IPS-18a (cell line): ENCODE results near the gene GGA3.
"Not testable (repeated sequence)": the region's sequence is repeated elsewhere in the genome, so short reads cannot be mapped to it uniquely, and the experiment has no call there.

Source experiments
- H3K27ac ChIP-seq: one replicate; pipeline ENCODE4 v1.5.1; 2013; ENCODE audit warnings: low read length
- H3K27me3 ChIP-seq: one replicate; pipeline ENCODE4 v1.6.1; 2013; ENCODE audit warnings: mild to moderate bottlenecking, low read length; ENCODE audit not compliant: control insufficient read depth, insufficient read depth
- H3K36me3 ChIP-seq: one replicate; pipeline ENCODE4 v1.6.1; 2013; ENCODE audit warnings: low read depth, low read length; ENCODE audit not compliant: control insufficient read depth
- H3K4me1 ChIP-seq: one replicate; pipeline ENCODE4 v1.6.1; 2013; ENCODE audit warnings: low read depth, low read length; ENCODE audit not compliant: control insufficient read depth
- H3K4me3 ChIP-seq: one replicate; pipeline ENCODE4 v1.5.1; 2013; ENCODE audit warnings: low read length
- H3K9ac ChIP-seq: one replicate; pipeline ENCODE4 v1.6.1; 2013; ENCODE audit warnings: mild to moderate bottlenecking, low read length, moderate library complexity
- H3K9me3 ChIP-seq: one replicate; pipeline ENCODE4 v1.6.1; 2013; ENCODE audit warnings: low read depth, low read length; ENCODE audit not compliant: control insufficient read depth

GGA3 gene

GRCh38 chr17:75289115-75289831 lies 27.9 kb upstream of the GGA3 start, which contains the start of gene SLC25A19:
TSS of gene SLC25A19 (minus strand) at chr17:75289433. CDS start at chr17:75286764, 2,669 bp downstream.
- H3K4me1 ChIP-seq: peaks cover 4% of the 10 kb centered on the region
- peak within 1 kb of the TSS; percentile 59 for H3K9ac ChIP-seq

GRCh38 chr17:75288770-75289114 lies 27.3 kb upstream of the GGA3 start:
- peaks cover 3% of the 10 kb centered on the region for H3K27me3 ChIP-seq
- no peak overlapping the region for H3K27ac ChIP-seq
- peaks cover 4% of the 10 kb centered on the region for H3K4me1 ChIP-seq
- H3K4me3 ChIP-seq: peak overlapping the region; percentile 82
- no peaks in the 10 kb centered on the region for H3K9me3 ChIP-seq
- H3K36me3 ChIP-seq: peaks cover 9% of the 10 kb centered on the region
- peak overlapping the region; percentile 59 for H3K9ac ChIP-seq

More at GRCh38 chr17:75289115-75289831, 27.9 kb upstream of the GGA3 start, which contains the start of gene SLC25A19:
- Histone ChIP-seq H3K27me3 (peaks cover 3% of the 10 kb centered on the region), H3K9me3 (no peaks in the 10 kb centered on the region), H3K36me3 (peaks cover 9% of the 10 kb centered on the region), H3K27ac (no peak within 1 kb of the TSS), H3K4me3 (peak within 1 kb of the TSS; percentile 82)

DNA sequence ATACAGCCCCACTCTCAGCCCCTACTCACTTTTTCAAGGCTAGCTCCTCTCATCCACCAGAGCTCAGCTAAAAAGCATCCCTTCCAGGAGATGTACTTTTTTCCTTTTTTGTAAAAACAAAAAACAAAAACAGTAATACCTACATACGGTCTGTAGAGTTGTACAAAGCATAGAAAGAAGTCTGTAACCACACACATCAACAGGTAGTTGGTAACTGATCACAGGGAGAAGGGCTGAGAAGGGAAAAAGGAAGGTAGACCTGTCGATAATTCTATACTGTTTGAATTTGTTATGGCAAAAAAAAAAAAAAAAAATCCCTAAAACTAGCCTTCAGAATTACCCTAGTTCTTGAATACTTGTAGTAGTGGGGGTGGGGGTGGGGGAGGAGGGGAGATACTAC lies 27.0 kb upstream of the GGA3 start:
- H3K4me1 ChIP-seq: peaks cover 4% of the 10 kb centered on the region
- peak overlapping the region; percentile 59 for H3K9ac ChIP-seq
- H3K36me3 ChIP-seq: peaks cover 9% of the 10 kb centered on the region
- no peaks in the 10 kb centered on the region for H3K9me3 ChIP-seq
- peak overlapping the region; percentile 82 for H3K4me3 ChIP-seq
- no peak overlapping the region for H3K27ac ChIP-seq
- peaks cover 3% of the 10 kb centered on the region for H3K27me3 ChIP-seq

- Histone ChIP-seq H3K36me3 (peaks cover 9% of the 10 kb centered on the region), H3K27ac (no peak overlapping the region), H3K9ac (no peak overlapping the region), H3K9me3 (no peaks in the 10 kb centered on the region), H3K4me3 (no peak overlapping the region), H3K4me1 (peaks cover 4% of the 10 kb centered on the region), H3K27me3 (peaks cover 3% of the 10 kb centered on the region)
Measured at GRCh38 chr17:75287221-75287620, 25.8 kb upstream of the GGA3 start.

- Histone ChIP-seq H3K9ac (no peak overlapping the region), H3K36me3 (peaks cover 13% of the 10 kb centered on the region)
Measured at GRCh38 chr17:75285123-75285522, 23.7 kb upstream of the GGA3 start.

GRCh38 chr17:75280189-75280588 lies 18.8 kb upstream of the GGA3 start:
- not testable (repeated sequence) for H3K27me3 ChIP-seq, H3K4me3 ChIP-seq, H3K9me3 ChIP-seq, H3K36me3 ChIP-seq, H3K27ac ChIP-seq, H3K9ac ChIP-seq, H3K4me1 ChIP-seq

More at GRCh38 chr17:75285123-75285522, 23.7 kb upstream of the GGA3 start:
- H3K4me1 ChIP-seq: peaks cover 4% of the 10 kb centered on the region
- peaks cover 3% of the 10 kb centered on the region for H3K27me3 ChIP-seq
- no peaks in the 10 kb centered on the region for H3K9me3 ChIP-seq
- H3K4me3 ChIP-seq: no peak overlapping the region
- H3K27ac ChIP-seq: no peak overlapping the region

DNA sequence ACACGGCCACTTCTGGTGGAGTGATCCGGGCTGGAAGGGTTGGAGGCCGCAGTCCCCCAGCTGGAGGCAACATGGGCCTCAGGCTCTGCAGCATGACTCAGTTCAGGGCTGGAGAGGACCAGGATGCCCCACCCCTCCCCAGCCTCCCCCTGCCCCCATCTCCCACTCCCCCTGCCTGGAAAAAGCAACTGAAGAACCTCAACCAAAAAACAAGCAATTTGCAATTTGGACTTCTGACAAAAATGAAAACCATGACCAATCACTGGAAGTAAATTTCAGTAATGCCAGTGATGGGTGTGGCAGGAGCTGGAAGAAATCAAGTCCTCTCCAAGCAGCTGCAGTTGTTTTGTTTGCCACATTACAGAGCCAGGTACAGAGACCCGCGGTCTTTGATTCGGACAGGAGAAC lies 16.3 kb upstream of the GGA3 start:
- Histone ChIP-seq H3K27me3 (no peaks in the 10 kb centered on the region), H3K9me3 (no peaks in the 10 kb centered on the region), H3K27ac (no peak overlapping the region), H3K4me1 (no peaks in the 10 kb centered on the region), H3K4me3 (no peak overlapping the region), H3K36me3 (peaks cover 12% of the 10 kb centered on the region), H3K9ac (no peak overlapping the region)

DNA sequence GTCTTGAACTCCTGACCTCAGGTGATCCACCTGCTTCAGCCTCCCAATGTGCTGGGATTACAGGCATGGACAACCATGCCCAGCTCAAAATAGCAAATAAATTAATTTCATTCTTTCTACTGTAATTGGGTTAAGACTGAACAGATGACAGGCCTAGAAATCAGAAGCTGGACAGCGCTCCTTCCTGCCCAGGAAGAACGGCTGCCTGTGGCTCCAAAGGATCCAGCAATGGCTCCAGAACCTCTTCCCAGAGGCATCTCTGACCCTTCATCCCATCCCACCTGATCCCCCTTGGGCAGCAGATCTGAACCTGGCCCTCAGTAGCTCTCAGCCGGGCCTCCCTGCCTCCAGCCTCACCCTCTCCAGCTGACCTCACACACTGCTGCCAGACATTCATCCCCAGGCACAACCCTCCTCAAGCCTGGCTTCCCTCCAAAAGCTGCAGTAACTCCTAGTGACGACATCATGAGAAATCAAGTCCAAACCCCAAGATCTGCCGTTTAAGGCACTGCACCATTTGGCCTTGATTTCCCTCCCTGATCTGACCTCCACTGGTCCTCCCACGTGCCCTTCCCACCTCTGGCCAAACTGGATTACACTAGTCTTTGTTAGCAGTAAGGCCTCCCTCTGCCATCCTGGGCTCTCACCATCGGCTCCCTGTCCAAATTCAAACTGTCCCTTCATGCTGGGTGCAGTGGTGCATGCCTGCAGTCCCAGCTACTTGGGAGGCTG lies 12.7 kb upstream of the GGA3 start:
- peaks cover 3% of the 10 kb centered on the region for H3K4me1 ChIP-seq
- no peaks in the 10 kb centered on the region for H3K9me3 ChIP-seq
- H3K4me3 ChIP-seq: no peak overlapping the region
- peaks cover 10% of the 10 kb centered on the region for H3K36me3 ChIP-seq
- no peak overlapping the region for H3K9ac ChIP-seq
- peaks cover 11% of the 10 kb centered on the region for H3K27me3 ChIP-seq
- no peak overlapping the region for H3K27ac ChIP-seq

- Histone ChIP-seq H3K9ac (no peak overlapping the region), H3K4me3 (no peak overlapping the region), H3K36me3 (peaks cover 10% of the 10 kb centered on the region), H3K4me1 (peaks cover 6% of the 10 kb centered on the region), H3K27ac (no peak overlapping the region), H3K9me3 (no peaks in the 10 kb centered on the region), H3K27me3 (peaks cover 11% of the 10 kb centered on the region)
Measured at GRCh38 chr17:75272848-75273184, 11.4 kb upstream of the GGA3 start.

DNA sequence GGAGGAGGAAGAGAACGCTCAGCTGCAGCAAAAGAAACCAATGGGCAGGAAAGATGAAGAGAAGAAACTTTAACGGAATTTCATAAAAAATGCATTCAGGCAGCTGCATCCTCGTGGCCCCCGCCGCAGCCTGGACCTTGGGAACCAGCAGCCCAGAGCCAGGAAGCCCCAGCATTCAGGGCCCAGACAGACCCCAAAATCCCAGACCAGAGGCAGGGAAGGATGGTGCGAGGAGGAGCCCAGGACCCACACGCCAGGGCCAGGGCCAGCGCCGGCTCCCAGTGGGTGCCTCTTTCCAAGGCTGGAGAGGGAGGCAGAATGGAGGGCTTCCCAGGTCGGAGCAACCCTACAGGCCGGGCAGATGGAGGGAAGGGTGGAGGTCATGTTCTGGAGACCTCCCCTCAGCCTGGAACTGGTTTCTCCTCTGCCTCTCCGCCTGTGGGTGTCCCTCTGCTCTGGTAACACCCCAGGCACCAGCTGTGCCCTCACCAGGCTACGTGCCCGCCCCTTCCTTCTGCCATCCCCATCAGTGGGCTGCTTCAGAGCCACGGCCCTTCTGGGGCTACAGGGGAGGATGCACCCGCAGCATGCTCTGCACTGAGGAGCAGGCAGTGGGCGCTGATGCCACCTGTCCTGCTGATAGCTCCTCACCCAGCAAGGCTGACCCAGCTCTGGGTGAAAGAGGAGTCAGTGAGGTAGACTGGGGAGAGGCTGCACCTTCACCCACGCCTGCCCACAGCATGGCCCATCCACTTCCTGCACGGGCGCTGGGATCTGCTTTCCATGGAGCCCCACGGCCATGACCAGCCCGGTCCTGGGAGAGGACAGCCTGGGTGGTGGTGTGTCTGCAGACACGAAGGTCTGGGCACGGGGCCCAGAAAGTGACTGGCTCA lies 10.8 kb upstream of the GGA3 start:
- Histone ChIP-seq H3K4me1 (peaks cover 7% of the 10 kb centered on the region), H3K27me3 (peaks cover 11% of the 10 kb centered on the region), H3K27ac (no peak overlapping the region), H3K36me3 (peaks cover 10% of the 10 kb centered on the region), H3K4me3 (peak overlapping the region; percentile 75), H3K9me3 (no peaks in the 10 kb centered on the region), H3K9ac (peak overlapping the region; percentile 59)

DNA sequence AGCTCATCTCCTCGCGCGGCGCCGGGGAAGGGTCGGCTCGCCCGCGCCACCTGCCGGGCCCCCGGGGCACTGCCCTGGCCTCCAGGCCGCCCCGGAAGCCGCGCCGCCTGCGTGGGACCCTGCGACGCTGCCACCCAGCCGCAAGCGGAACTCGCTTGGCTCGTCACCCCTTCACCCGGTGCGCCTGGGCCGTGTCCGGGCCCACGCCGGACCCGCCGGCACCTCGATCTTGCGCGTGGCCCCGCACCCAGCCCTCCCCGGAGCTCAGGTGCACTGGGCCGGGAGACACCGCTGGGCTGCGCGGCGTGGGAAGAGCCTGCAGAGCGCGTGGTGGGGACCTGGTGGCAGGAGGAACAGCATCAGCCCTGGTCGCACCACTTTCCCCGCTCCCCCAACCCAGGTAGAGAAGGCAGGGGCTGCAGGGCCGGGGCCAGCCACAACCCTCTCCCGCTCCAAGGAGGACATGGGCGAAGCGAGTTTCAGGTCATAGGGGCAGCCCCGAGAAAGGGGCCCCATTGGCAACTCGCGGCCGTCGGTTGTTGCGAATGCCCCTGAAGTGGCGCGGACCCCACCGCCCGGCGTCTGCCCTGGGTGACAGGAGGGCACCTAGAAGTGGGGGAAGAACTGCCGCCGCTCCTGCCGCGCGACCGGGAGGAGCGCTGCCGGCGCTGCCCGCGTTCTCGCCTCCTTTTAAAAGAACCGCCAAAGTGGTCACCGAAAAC lies 10.0 kb upstream of the GGA3 start:
- peaks cover 11% of the 10 kb centered on the region for H3K27me3 ChIP-seq
- peaks cover 13% of the 10 kb centered on the region for H3K36me3 ChIP-seq
- peaks cover 7% of the 10 kb centered on the region for H3K4me1 ChIP-seq
- no peak overlapping the region for H3K27ac ChIP-seq
- peak overlapping the region; percentile 59 for H3K9ac ChIP-seq
- no peaks in the 10 kb centered on the region for H3K9me3 ChIP-seq
- peak overlapping the region; percentile 75 for H3K4me3 ChIP-seq
